Tongue (tissue), 2 donors: ENCODE results near the gene WASHC2C. TPM values are rescaled to one million over a fixed set of nuclear protein-coding genes. Genes with fewer than 3 reads are reported as not detected.
"Not testable (repeated sequence)": the region's sequence is repeated elsewhere in the genome, so short reads cannot be mapped to it uniquely, and the experiment has no call there.

Experiments
- DNase-seq: peaks from one replicate; pipeline ENCODE4 v3.0.0-alpha.2; 2015
- total RNA-seq: library from RNA; depleted of rRNA; stranded (reverse); fragments of >200 nt; gene quantifications from one replicate; pipeline ENCODE4 v1.2.3, GENCODE V29; 2014

Gene WASHC2C
- total RNA-seq, 1 donor from 2014 or later, result 59.0 TPM

GRCh38 chr10:45763037-45763436, 36.0 kb downstream of the WASHC2C start:
- DNase-seq, result not testable (repeated sequence)

GRCh38 chr10:45768334-45768733, 41.3 kb downstream of the WASHC2C start:
- not testable (repeated sequence) for DNase-seq

- DNase-seq, result not testable (repeated sequence)
Measured at GRCh38 chr10:45771757-45772461, 44.8 kb downstream of the WASHC2C start.

- not testable (repeated sequence) for DNase-seq
Measured at GRCh38 chr10:45786217-45786616, 59.2 kb downstream of the WASHC2C start.

- not testable (repeated sequence) for DNase-seq
Measured at GRCh38 chr10:45787212-45787741, 60.2 kb downstream of the WASHC2C start.

GRCh38 chr10:45789991-45790390, 62.9 kb downstream of the WASHC2C start:
- not testable (repeated sequence) for DNase-seq

- DNase-seq, result not testable (repeated sequence)
Measured at GRCh38 chr10:45790694-45791426, 63.8 kb downstream of the WASHC2C start.

- not testable (repeated sequence) for DNase-seq
Measured at GRCh38 chr10:45794761-45795160, 67.7 kb downstream of the WASHC2C start.

GRCh38 chr10:45803060-45804010, 76.3 kb downstream of the WASHC2C start:
- not testable (repeated sequence) for DNase-seq

GRCh38 chr10:45804996-45805395, 77.9 kb downstream of the WASHC2C start:
- not testable (repeated sequence) for DNase-seq

GRCh38 chr10:45809837-45810236, 82.8 kb downstream of the WASHC2C start:
- DNase-seq, result no peak

- no peak for DNase-seq
Measured at GRCh38 chr10:45811075-45811474, 84.0 kb downstream of the WASHC2C start.

GRCh38 chr10:45812959-45813358, 85.9 kb downstream of the WASHC2C start:
- not testable (repeated sequence) for DNase-seq

GRCh38 chr10:45814146-45814545, 87.1 kb downstream of the WASHC2C start:
- not testable (repeated sequence) for DNase-seq

GRCh38 chr10:45817130-45817859, 90.2 kb downstream of the WASHC2C start:
- no peak for DNase-seq

GRCh38 chr10:45817912-45818311, 90.8 kb downstream of the WASHC2C start:
- DNase-seq, result no peak

GRCh38 chr10:45819552-45819951, 92.5 kb downstream of the WASHC2C start:
- DNase-seq, result no peak

- DNase-seq, result not testable (repeated sequence)
Measured at GRCh38 chr10:45820107-45820830, 93.2 kb downstream of the WASHC2C start.

GRCh38 chr10:45822918-45823317, 95.9 kb downstream of the WASHC2C start:
- DNase-seq, result not testable (repeated sequence)
